Keratinocyte (primary cell): ENCODE data around the gene SZT2. TPM values are rescaled to one million over a fixed set of nuclear protein-coding genes. Genes with fewer than 3 reads are reported as not detected.
"Not testable (repeated sequence)": the region's sequence is repeated elsewhere in the genome, so short reads cannot be mapped to it uniquely, and the experiment has no call there.

ENCODE experiments used
- DNase-seq: peaks from one replicate; pipeline ENCODE4 v3.0.0-alpha.2; 2011; ENCODE audit warnings: low read depth, missing footprints, low spot score
- FAIRE-seq: peaks from 2 replicates; lab custom pipeline; 2011; peaks lifted over from hg19 to GRCh38; lab: Jason Lieb, UNC
- H2AFZ ChIP-seq: 2 replicates; pipeline ENCODE4 v1.6.0; 2012; ENCODE audit warnings: low read length, control low read depth, inconsistent platforms; ENCODE audit not compliant: control insufficient read depth
- H3K27ac ChIP-seq: 2 replicates; pipeline ENCODE4 v1.5.1; 2011; ENCODE audit warnings: low read length; ENCODE audit not compliant: control insufficient read depth, insufficient read depth
- H3K27me3 ChIP-seq: 3 replicates; pipeline ENCODE4 v1.6.0; 2011; ENCODE audit warnings: low read length; ENCODE audit not compliant: control insufficient read depth, insufficient read depth; ENCODE audit errors: extremely low read depth
- H3K36me3 ChIP-seq, 2 experiments: 2 replicates in 1 of 2; 3 replicates in 1 of 2; pipeline ENCODE4 v1.5.1; 2011; ENCODE audit warnings: low read length in 2 of 2, mild to moderate bottlenecking in 1 of 2; ENCODE audit not compliant: control insufficient read depth in 2 of 2, insufficient read depth in 2 of 2; ENCODE audit errors: extremely low read depth in 1 of 2
- H3K4me1 ChIP-seq: 3 replicates; pipeline ENCODE4 v1.5.1; 2011; ENCODE audit warnings: low read length; ENCODE audit not compliant: control insufficient read depth, insufficient read depth; ENCODE audit errors: extremely low read depth
- H3K4me2 ChIP-seq: 3 replicates; pipeline ENCODE4 v1.6.0; 2011; ENCODE audit warnings: low read depth, low read length; ENCODE audit not compliant: control insufficient read depth, insufficient read depth; ENCODE audit errors: extremely low read depth
- H3K4me3 ChIP-seq, 3 experiments: fragments of 200-600 bp in 1 of 3; sonication (generic) in 1 of 3; 2 replicates in 2 of 3; 3 replicates in 1 of 3; pipeline ENCODE4 v1.5.1; 2011 to 2016; ENCODE audit warnings: low read length in 3 of 3, mild to moderate bottlenecking in 3 of 3, control low read depth in 2 of 3, inconsistent platforms in 1 of 3, low read depth in 1 of 3, mixed read lengths in 1 of 3, mixed run types in 1 of 3, moderate library complexity in 1 of 3; ENCODE audit not compliant: control insufficient read depth in 2 of 3, insufficient read depth in 2 of 3; ENCODE audit errors: extremely low read depth in 1 of 3
- H3K79me2 ChIP-seq: 2 replicates; pipeline ENCODE4 v1.6.0; 2012; ENCODE audit warnings: low read length; ENCODE audit not compliant: control insufficient read depth, insufficient read depth
- H3K9ac ChIP-seq: 3 replicates; pipeline ENCODE4 v1.6.0; 2011; ENCODE audit warnings: low read length; ENCODE audit not compliant: control insufficient read depth, insufficient read depth; ENCODE audit errors: extremely low read depth
- H3K9me1 ChIP-seq: 3 replicates; pipeline ENCODE4 v1.6.0; 2011; ENCODE audit warnings: low read length; ENCODE audit not compliant: control insufficient read depth, insufficient read depth; ENCODE audit errors: extremely low read depth
- H3K9me3 ChIP-seq: 2 replicates; pipeline ENCODE4 v1.5.1; 2012; ENCODE audit warnings: low read depth, low read length; ENCODE audit not compliant: control insufficient read depth
- H4K20me1 ChIP-seq: 3 replicates; pipeline ENCODE4 v1.6.0; 2011; ENCODE audit warnings: low read length; ENCODE audit not compliant: control insufficient read depth, insufficient read depth; ENCODE audit errors: extremely low read depth
- EZH2 ChIP-seq: IDR thresholded peaks from one replicate; pipeline ENCODE4 v1.6.1; 2012; ENCODE audit warnings: inconsistent platforms, mild to moderate bottlenecking, low read length, moderate library complexity
- dilution Hi-C: fragments of 300-500 bp; cut with MboI; formaldehyde crosslinking; loops from one replicate; pipeline ENCODE4 v1.7.0; 2020; ENCODE audit warnings: low sequenced_read_pairs; ENCODE audit not compliant: extremely low pct_ligation_motif_present
- polyA plus RNA-seq, 5 experiments: library from polyadenylated mRNA; depleted of rRNA in 3 of 5; stranded (reverse) in 3 of 5; stranded (forward) in 1 of 5; unstranded in 1 of 5; fragments of >200 nt; gene quantifications; 1 replicate in 1 of 5; 2 replicates in 3 of 5; 3 replicates in 1 of 5; pipeline versions ENCODE4 v1.2.1 to v1.2.3, GENCODE V29; 2011 to 2012; ENCODE audit warnings: missing spikeins in 2 of 5, low read depth in 1 of 5, low replicate concordance in 1 of 5
- TF ChIP-seq, protein P1 (sequence below), 3 experiments: IDR thresholded peaks in 1 of 3; conservative IDR thresholded peaks in 1 of 3; optimal IDR thresholded peaks in 1 of 3; 2 replicates in 2 of 3; 3 replicates in 1 of 3; pipeline versions ENCODE3 to v1.5.1; 2011; ENCODE audit warnings: low read length in 3 of 3, mild to moderate bottlenecking in 3 of 3, moderate library complexity in 2 of 3, control low read depth in 1 of 3, inconsistent platforms in 1 of 3; ENCODE audit not compliant: insufficient read depth in 2 of 3; ENCODE audit errors: extremely low read depth in 1 of 3

SZT2 gene
- polyA plus RNA-seq, 1 donor (not counting 4 experiments of a cell fraction or from before 2014, with no cell fraction given) = 6.1 TPM

DNA sequence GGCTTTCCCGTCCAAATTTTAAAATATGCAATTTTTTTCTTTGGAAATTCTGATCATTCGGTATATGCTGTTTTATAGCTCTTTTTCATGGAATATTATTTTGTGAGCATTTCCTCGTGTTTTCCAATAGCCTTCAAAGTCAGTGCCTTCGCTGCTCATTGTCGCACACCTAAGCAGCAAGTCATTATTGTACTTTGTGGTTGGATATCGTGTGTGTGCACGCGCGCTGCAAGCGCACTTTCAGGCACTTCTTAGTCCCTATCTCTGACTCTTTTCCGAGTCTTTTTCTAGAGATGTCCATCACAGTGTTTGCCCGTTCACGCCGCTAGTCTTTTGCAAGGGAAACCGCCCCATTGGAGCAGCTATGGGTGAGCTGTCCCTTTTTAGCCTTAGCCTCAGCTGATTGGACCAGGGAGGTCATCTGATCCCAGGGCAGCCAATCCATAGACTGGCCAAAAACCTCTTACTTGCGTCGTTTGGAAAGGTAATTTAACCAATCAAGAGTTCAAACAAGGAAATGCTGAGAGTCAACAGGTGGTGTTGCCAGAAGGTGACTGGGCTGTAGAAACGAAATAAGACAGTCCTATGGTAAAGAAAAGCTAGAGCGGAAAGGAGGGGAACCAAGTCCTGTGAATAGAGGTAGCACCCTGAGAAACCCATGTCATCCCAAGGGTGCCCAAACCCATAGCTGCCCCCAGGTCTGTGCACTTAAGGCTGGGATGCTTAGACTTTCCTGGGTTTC, 64.7 kb downstream of the SZT2 start:
- H3K4me1 ChIP-seq = peaks cover 25% of the 10 kb centered on the region
- H2AFZ ChIP-seq = peak overlapping the region; percentile 37
- no peaks in the 10 kb centered on the region for H3K9me1 ChIP-seq
- H3K27me3 ChIP-seq = no peaks in the 10 kb centered on the region
- FAIRE-seq (peak; percentile 78), DNase-seq (peak; percentile 86)
- TF ChIP-seq EZH2 = no peak
- H3K79me2 ChIP-seq = peaks cover 5% of the 10 kb centered on the region
- no peaks in the 10 kb centered on the region for H3K9me3 ChIP-seq
- H3K36me3 ChIP-seq = peaks cover 21 to 29% of the 10 kb centered on the region in 2 experiments
- H4K20me1 ChIP-seq = no peaks in the 10 kb centered on the region
- H3K27ac ChIP-seq = peak overlapping the region; percentile 74
- peak overlapping the region; percentile 39 to 74 (median 56) for H3K4me3 ChIP-seq
- dilution Hi-C loops = no loop called here
- peak overlapping the region; percentile 97 for H3K4me2 ChIP-seq
- peak overlapping the region; percentile 80 for H3K9ac ChIP-seq

DNA sequence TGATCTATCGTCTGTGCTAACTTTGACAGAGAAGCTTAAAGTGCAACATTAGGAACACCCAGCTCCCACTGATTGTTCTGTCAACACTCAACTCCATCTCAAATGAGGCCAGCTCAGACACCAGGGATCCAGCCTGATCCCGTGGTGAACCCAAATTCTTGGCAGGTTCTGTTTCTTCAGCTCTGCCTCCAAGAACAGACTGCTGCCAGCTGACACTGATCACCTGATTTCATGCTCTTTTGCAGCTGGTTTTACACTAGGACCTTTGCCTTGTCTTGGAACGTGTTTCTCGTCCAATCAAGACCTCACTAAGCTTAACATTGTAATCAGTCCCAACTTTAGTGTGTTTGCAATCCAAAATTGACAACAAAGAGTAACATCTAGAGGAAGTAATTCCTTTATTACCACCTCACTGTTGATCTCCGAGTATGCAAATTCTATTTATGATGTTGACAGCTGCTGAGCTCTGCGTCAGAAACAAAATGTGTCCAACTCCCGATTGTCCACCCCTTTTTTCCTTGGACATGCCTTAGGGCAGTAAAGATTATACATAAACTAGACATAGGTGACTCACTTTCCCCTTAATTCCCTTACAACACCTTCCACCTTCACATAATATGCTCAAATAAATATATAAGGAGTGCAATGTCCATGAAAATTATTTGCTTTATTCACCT, 65.7 kb downstream of the SZT2 start:
- FAIRE-seq = no peak
- Histone ChIP-seq H3K9ac (no peak overlapping the region), H4K20me1 (no peaks in the 10 kb centered on the region), H3K27ac (no peak overlapping the region), H3K9me1 (no peaks in the 10 kb centered on the region), H3K4me1 (peaks cover 25% of the 10 kb centered on the region), H2AFZ (no peak overlapping the region), H3K4me2 (peak overlapping the region; percentile 97), H3K4me3 (no peak overlapping the region), H3K9me3 (no peaks in the 10 kb centered on the region), H3K79me2 (peaks cover 5% of the 10 kb centered on the region), H3K36me3 (peaks cover 12 to 20% of the 10 kb centered on the region in 2 experiments), H3K27me3 (no peaks in the 10 kb centered on the region)
- dilution Hi-C loops = no loop called here
- no peak for DNase-seq
- no peak for TF ChIP-seq EZH2
- TF ChIP-seq, protein P1, sequence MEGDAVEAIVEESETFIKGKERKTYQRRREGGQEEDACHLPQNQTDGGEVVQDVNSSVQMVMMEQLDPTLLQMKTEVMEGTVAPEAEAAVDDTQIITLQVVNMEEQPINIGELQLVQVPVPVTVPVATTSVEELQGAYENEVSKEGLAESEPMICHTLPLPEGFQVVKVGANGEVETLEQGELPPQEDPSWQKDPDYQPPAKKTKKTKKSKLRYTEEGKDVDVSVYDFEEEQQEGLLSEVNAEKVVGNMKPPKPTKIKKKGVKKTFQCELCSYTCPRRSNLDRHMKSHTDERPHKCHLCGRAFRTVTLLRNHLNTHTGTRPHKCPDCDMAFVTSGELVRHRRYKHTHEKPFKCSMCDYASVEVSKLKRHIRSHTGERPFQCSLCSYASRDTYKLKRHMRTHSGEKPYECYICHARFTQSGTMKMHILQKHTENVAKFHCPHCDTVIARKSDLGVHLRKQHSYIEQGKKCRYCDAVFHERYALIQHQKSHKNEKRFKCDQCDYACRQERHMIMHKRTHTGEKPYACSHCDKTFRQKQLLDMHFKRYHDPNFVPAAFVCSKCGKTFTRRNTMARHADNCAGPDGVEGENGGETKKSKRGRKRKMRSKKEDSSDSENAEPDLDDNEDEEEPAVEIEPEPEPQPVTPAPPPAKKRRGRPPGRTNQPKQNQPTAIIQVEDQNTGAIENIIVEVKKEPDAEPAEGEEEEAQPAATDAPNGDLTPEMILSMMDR (optimal IDR thresholded peaks at IDR 0.05 in 1 of 3, IDR thresholded peaks at IDR 0.05 in 1 of 3, conservative IDR thresholded peaks at IDR 0.05 in 1 of 3; ENCODE audit: extremely low read depth in 1 of 3, insufficient read depth in 2 of 3, low read length in 3 of 3) = no peak

DNA sequence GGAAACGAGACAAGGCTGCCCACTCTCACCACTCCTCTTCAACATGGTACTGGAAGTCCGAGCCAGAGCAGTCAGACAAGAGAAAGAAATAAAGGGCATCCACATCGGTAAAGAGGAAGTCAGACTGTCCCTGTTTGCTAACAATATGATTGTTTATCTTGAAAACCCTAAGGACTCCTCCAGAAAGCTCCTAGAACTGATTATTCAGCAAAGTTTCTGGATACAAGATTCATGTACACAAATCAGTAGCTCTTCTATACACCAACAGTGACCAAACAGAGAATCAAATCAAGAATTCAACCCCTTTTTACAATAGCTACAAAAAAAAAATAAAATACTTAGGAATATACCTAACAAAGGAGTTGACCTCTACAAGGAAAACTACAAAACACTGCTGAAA, 68.7 kb downstream of the SZT2 start:
- H4K20me1 ChIP-seq, dilution Hi-C loops: not testable (repeated sequence)

More for the DNA sequence above, 68.7 kb downstream of the SZT2 start:
- not testable (repeated sequence) for DNase-seq, H3K4me2 ChIP-seq, H3K9me1 ChIP-seq, H3K27ac ChIP-seq, H2AFZ ChIP-seq, FAIRE-seq, H3K9ac ChIP-seq, H3K36me3 ChIP-seq, H3K4me3 ChIP-seq, H3K79me2 ChIP-seq, H3K9me3 ChIP-seq, H3K27me3 ChIP-seq
- H3K4me1 ChIP-seq = peaks cover 18% of the 10 kb centered on the region
